DOHH2 (cell line): Measurements from ENCODE around the gene GSS.

Source experiments
- H3F3A ChIP-seq: fragments of 200-600 bp; sonication (generic), shearing (Covaris generic); 2 replicates; pipeline ENCODE4 v1.6.0; 2016; ENCODE audit warnings: antibody characterized with exemption, mild to moderate bottlenecking; ENCODE audit not compliant: control insufficient read depth, insufficient read depth
- H3K27ac ChIP-seq: fragments of 200-600 bp; sonication (generic); 2 replicates; pipeline ENCODE4 v1.5.1; 2014; ENCODE audit warnings: low read depth, mild to moderate bottlenecking, low read length, moderate library complexity
- H3K27me3 ChIP-seq: fragments of 200-600 bp; sonication (generic); 2 replicates; pipeline ENCODE4 v1.6.1; 2014; ENCODE audit warnings: mild to moderate bottlenecking, low read length, mixed read lengths; ENCODE audit not compliant: control insufficient read depth
- H3K36me3 ChIP-seq: fragments of 200-600 bp; sonication (generic); 2 replicates; pipeline ENCODE4 v1.6.1; 2014; ENCODE audit warnings: mild to moderate bottlenecking, low read length, moderate library complexity, mixed read lengths; ENCODE audit not compliant: control insufficient read depth
- H3K4me1 ChIP-seq: fragments of 200-600 bp; sonication (generic); 2 replicates; pipeline ENCODE4 v1.6.1; 2014; ENCODE audit warnings: mild to moderate bottlenecking, low read length, mixed read lengths; ENCODE audit not compliant: control insufficient read depth
- H3K4me2 ChIP-seq: fragments of 200-600 bp; sonication (generic); 2 replicates; pipeline ENCODE4 v1.6.0; 2014; ENCODE audit warnings: mild to moderate bottlenecking, low read length, moderate library complexity
- H3K4me3 ChIP-seq: fragments of 200-600 bp; sonication (generic); 2 replicates; pipeline ENCODE4 v1.5.1; 2014; ENCODE audit warnings: mild to moderate bottlenecking, low read length, mixed read lengths
- H3K79me2 ChIP-seq: fragments of 200-600 bp; sonication (generic); 2 replicates; pipeline ENCODE4 v1.6.1; 2014; ENCODE audit warnings: mild to moderate bottlenecking, low read length, mixed read lengths; ENCODE audit not compliant: control insufficient read depth
- H3K9me2 ChIP-seq: fragments of 200-600 bp; sonication (generic); replicated peaks from 2 replicates; pipeline ENCODE4 v1.6.1; 2014; ENCODE audit warnings: mild to moderate bottlenecking, low read length, mixed read lengths; ENCODE audit not compliant: control insufficient read depth
- H3K9me3 ChIP-seq: fragments of 200-600 bp; sonication (generic); 2 replicates; pipeline ENCODE4 v1.6.1; 2014; ENCODE audit warnings: antibody characterized with exemption, low read length, mixed read lengths; ENCODE audit not compliant: control insufficient read depth, insufficient read depth
- H4K20me1 ChIP-seq: fragments of 200-600 bp; sonication (generic); 2 replicates; pipeline ENCODE4 v1.6.0; 2014; ENCODE audit warnings: low read depth, mild to moderate bottlenecking, antibody characterized with exemption, low read length, moderate library complexity; ENCODE audit not compliant: control insufficient read depth, insufficient read depth
- EZH2phosphoT487 ChIP-seq: fragments of 200-600 bp; sonication (generic); IDR thresholded peaks from 2 replicates; pipeline ENCODE4 v1.6.1; 2017; ENCODE audit warnings: borderline replicate concordance, mild to moderate bottlenecking, antibody characterized with exemption, low read length, moderate library complexity, mixed read lengths
- TF ChIP-seq, protein P1 (sequence below): fragments of 200-600 bp; sonication (generic); IDR thresholded peaks from one replicate; pipeline ENCODE4 v1.5.1; 2014; ENCODE audit warnings: antibody characterized with exemption, mild to moderate bottlenecking, low read depth, low read length; ENCODE audit not compliant: poor library complexity, severe bottlenecking

GSS gene

DNA sequence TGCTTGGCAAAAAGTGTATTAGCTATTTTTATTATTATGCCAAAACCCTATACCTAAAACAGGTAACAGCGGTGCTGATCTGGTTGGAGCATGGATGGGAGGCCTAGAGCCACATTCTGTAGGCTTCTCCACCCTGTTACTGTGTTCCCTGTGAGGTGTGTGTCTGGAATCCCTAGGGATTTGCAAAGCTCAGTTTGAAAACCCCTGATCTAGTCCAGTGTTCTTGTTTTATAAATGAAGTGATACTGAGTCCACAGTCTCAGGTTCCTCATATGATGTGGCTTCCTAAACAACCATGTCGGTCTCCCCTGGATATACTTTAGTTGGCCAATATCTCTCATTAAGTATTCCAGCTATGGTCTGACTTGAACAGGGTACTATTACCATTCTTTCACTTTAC is 62.9 kb downstream of the GSS start:
- H3K4me3 ChIP-seq = no peak overlapping the region
- no peaks in the 10 kb centered on the region for H3K9me2 ChIP-seq
- no peaks in the 10 kb centered on the region for H4K20me1 ChIP-seq
- TF ChIP-seq EZH2phosphoT487 = no peak
- TF ChIP-seq, protein P1, sequence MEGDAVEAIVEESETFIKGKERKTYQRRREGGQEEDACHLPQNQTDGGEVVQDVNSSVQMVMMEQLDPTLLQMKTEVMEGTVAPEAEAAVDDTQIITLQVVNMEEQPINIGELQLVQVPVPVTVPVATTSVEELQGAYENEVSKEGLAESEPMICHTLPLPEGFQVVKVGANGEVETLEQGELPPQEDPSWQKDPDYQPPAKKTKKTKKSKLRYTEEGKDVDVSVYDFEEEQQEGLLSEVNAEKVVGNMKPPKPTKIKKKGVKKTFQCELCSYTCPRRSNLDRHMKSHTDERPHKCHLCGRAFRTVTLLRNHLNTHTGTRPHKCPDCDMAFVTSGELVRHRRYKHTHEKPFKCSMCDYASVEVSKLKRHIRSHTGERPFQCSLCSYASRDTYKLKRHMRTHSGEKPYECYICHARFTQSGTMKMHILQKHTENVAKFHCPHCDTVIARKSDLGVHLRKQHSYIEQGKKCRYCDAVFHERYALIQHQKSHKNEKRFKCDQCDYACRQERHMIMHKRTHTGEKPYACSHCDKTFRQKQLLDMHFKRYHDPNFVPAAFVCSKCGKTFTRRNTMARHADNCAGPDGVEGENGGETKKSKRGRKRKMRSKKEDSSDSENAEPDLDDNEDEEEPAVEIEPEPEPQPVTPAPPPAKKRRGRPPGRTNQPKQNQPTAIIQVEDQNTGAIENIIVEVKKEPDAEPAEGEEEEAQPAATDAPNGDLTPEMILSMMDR = no peak
- H3K4me1 ChIP-seq = peaks cover 4% of the 10 kb centered on the region; the same call in 1 of the 2 replicates
- H3K27ac ChIP-seq = no peak overlapping the region
- peaks cover 12% of the 10 kb centered on the region; the same call in 1 of the 2 replicates for H3K27me3 ChIP-seq
- no peaks in the 10 kb centered on the region for H3K36me3 ChIP-seq
- no peaks in the 10 kb centered on the region for H3K79me2 ChIP-seq
- no peaks in the 10 kb centered on the region for H3K9me3 ChIP-seq
- no peaks in the 10 kb centered on the region for H3F3A ChIP-seq
- H3K4me2 ChIP-seq = no peak overlapping the region

DNA sequence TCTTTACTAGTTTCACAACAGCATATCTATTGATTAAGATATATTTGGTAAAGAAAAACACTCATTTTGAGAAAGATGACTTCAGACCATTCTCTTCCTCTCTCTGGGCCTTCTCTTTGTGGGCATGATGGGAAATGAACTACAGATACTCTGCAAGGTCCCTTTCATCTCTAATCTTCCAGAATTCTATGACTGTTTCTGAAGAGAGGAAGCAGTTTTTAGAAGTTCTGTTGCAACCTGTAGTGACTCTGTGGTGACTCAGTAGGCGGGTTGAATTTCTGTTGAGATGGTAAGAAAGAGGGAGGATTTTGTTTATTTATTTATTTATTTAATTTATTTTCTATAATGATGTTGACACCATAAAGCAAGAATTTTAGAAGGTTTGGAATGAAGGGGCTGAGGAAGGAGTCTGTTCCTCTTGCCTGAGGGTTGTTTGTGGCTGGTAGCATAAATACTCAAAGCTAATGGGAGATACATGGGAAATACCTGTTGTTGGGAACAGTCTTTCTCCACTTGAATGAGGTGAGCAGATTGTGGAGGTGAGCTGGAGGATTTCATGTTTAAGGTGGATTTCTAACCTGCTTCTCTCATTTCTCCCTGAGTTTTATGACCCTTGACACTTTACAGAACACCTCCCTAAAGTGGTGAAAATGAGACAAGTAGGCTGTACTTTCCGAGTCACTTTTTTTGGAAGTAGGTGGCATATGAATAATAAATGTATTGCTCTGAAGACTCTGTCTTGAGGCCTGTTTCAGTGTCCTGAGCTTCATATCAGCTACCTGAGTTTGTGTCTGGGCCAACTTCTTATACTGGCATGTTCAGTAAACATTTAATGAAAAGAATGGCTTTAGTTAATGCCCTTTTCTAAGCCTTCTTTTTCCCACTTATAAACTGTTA is 64.2 kb downstream of the GSS start:
- TF ChIP-seq, protein P1 = no peak
- TF ChIP-seq EZH2phosphoT487 = no peak
- no peaks in the 10 kb centered on the region for H3K79me2 ChIP-seq
- H3K9me2 ChIP-seq = no peaks in the 10 kb centered on the region
- no peak overlapping the region for H3K4me2 ChIP-seq
- H3K27ac ChIP-seq = no peak overlapping the region
- H3K4me1 ChIP-seq = peaks cover 10% of the 10 kb centered on the region
- no peaks in the 10 kb centered on the region for H3F3A ChIP-seq
- no peaks in the 10 kb centered on the region for H4K20me1 ChIP-seq
- H3K9me3 ChIP-seq = no peaks in the 10 kb centered on the region
- H3K36me3 ChIP-seq = no peaks in the 10 kb centered on the region
- peaks cover 12% of the 10 kb centered on the region; the same call in 1 of the 2 replicates for H3K27me3 ChIP-seq
- H3K4me3 ChIP-seq = no peak overlapping the region

DNA sequence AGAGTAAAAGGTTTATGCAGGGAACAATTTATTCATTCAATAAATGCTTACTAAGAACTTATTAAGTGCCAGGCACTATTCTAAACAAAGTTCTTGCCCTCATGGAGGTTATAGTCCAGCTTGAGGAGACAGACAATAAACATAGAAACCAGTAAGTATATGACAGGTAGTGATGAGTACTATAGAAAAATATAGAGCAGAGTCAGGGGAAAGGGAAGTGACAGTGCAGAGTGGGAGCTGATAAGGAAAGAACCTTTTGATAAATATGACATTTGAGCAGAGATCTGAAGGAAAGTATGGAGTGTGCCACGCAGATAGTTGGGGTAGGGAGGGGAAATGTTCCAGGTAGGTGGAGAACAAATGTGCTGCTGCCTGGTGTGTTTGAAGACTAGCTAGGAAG is 67.1 kb downstream of the GSS start:
- H3K9me3 ChIP-seq = no peaks in the 10 kb centered on the region

More for the DNA sequence above, 67.1 kb downstream of the GSS start:
- Histone ChIP-seq H3K36me3 (no peaks in the 10 kb centered on the region), H3K4me2 (no peak overlapping the region), H3K9me2 (no peaks in the 10 kb centered on the region), H3F3A (no peaks in the 10 kb centered on the region), H3K27me3 (peaks cover 6% of the 10 kb centered on the region; the same call in 1 of the 2 replicates), H3K27ac (no peak overlapping the region), H3K79me2 (no peaks in the 10 kb centered on the region), H3K4me3 (no peak overlapping the region), H4K20me1 (no peaks in the 10 kb centered on the region), H3K4me1 (peaks cover 10% of the 10 kb centered on the region)
- TF ChIP-seq EZH2phosphoT487 = no peak
- TF ChIP-seq, protein P1 = no peak
